Cardiac muscle cell (in vitro differentiated cells and primary cell): ENCODE measurements around the gene ASCC1. TPM values are rescaled to one million over a fixed set of nuclear protein-coding genes. Genes with fewer than 3 reads are reported as not detected.

Experiments used
- DNase-seq, 2 donors: peaks; one replicate each; pipeline versions ENCODE4 v3.0.0 to v3.0.0-alpha.2; 2010 to 2017; ENCODE audit warnings: low read depth in 1 of 2, low spot score in 1 of 2
- H3K27ac ChIP-seq: fragments of 200-600 bp; sonication (generic); 2 replicates; pipeline ENCODE4 v1.5.1; 2016
- H3K27me3 ChIP-seq: fragments of 200-600 bp; sonication (generic); 2 replicates; pipeline ENCODE4 v1.6.0; 2016; ENCODE audit warnings: control low read depth
- H3K36me3 ChIP-seq: fragments of 200-600 bp; sonication (generic); 2 replicates; pipeline ENCODE4 v1.5.1; 2016; ENCODE audit warnings: control low read depth
- H3K4me1 ChIP-seq: fragments of 200-600 bp; sonication (generic); 2 replicates; pipeline ENCODE4 v1.8.1; 2017; ENCODE audit warnings: low read depth, mild to moderate bottlenecking, mixed run types
- H3K4me3 ChIP-seq: fragments of 200-600 bp; sonication (generic); 2 replicates; pipeline ENCODE4 v1.5.1; 2016; ENCODE audit warnings: mild to moderate bottlenecking
- H3K9me3 ChIP-seq: fragments of 200-600 bp; sonication (generic); 2 replicates; pipeline ENCODE4 v1.5.1; 2017; ENCODE audit warnings: low read depth, mild to moderate bottlenecking, control low read depth
- CTCF ChIP-seq: IDR thresholded peaks from 2 replicates; pipeline ENCODE4 v1.5.1; 2012; ENCODE audit warnings: low read depth, mild to moderate bottlenecking, low read length
- polyA plus RNA-seq: library from polyadenylated mRNA; unstranded; fragments of >200 nt; fragmentation: Nextera tagmentation; extraction: Ambion mirVana; gene quantifications from 2 replicates; pipeline ENCODE4 v1.2.1, GENCODE V29; 2016
- total RNA-seq: library from RNA; depleted of rRNA; stranded (reverse); fragments of >200 nt; gene quantifications from 2 replicates; pipeline ENCODE4 v1.2.3, GENCODE V29; 2016

ASCC1 gene
- total and polyA plus RNA-seq, 2 experiments from 2014 or later: 41.3 to 58.4 TPM

- H3K4me1 ChIP-seq: no peaks in the 10 kb centered on the region
- H3K4me3 ChIP-seq: no peak overlapping the region
- TF ChIP-seq CTCF: no peak
- no peaks in the 10 kb centered on the region for H3K27me3 ChIP-seq
- H3K36me3 ChIP-seq: no peaks in the 10 kb centered on the region
- no peak for DNase-seq
- no peaks in the 10 kb centered on the region for H3K9me3 ChIP-seq
- H3K27ac ChIP-seq: no peak overlapping the region
These were observed 165.2 kb downstream of the ASCC1 start for GRCh38 chr10:72050873-72051272.

GRCh38 chr10:72049969-72050781, 165.9 kb downstream of the ASCC1 start:
- H3K4me3 ChIP-seq: no peak overlapping the region
- no peaks in the 10 kb centered on the region for H3K4me1 ChIP-seq
- no peaks in the 10 kb centered on the region for H3K36me3 ChIP-seq
- no peaks in the 10 kb centered on the region for H3K9me3 ChIP-seq
- no peak for DNase-seq
- TF ChIP-seq CTCF: no peak
- H3K27ac ChIP-seq: no peak overlapping the region
- no peaks in the 10 kb centered on the region for H3K27me3 ChIP-seq

- TF ChIP-seq CTCF: no peak
- H3K4me1 ChIP-seq: no peaks in the 10 kb centered on the region
- H3K27ac ChIP-seq: no peak overlapping the region
- no peak for DNase-seq
- no peaks in the 10 kb centered on the region for H3K27me3 ChIP-seq
- H3K9me3 ChIP-seq: no peaks in the 10 kb centered on the region
- no peak overlapping the region for H3K4me3 ChIP-seq
- no peaks in the 10 kb centered on the region for H3K36me3 ChIP-seq
These were observed 166.6 kb downstream of the ASCC1 start for GRCh38 chr10:72049472-72049871.

GRCh38 chr10:72048450-72049124, 167.5 kb downstream of the ASCC1 start:
- TF ChIP-seq CTCF: peak; percentile 100
- Histone ChIP-seq H3K36me3 (no peaks in the 10 kb centered on the region), H3K4me3 (no peak overlapping the region), H3K27ac (no peak overlapping the region), H3K9me3 (no peaks in the 10 kb centered on the region), H3K27me3 (no peaks in the 10 kb centered on the region), H3K4me1 (no peaks in the 10 kb centered on the region)
- peak; percentile 94 to 96 for DNase-seq

Other genes starting within 250 kb of the ASCC1 start
- 1.3 and 5.0 TPM in 2 replicates for gene SPOCK2, start 127.7 kb downstream of the ASCC1 start, total RNA-seq
- 0.85 and 3.9 TPM in 2 replicates for gene SPOCK2, start 127.7 kb downstream of the ASCC1 start, polyA plus RNA-seq
- 92.2 and 103 TPM in 2 replicates for gene ANAPC16, start 264 bp downstream of the ASCC1 start, total RNA-seq
- 242 and 283 TPM in 2 replicates for gene ANAPC16, start 264 bp downstream of the ASCC1 start, polyA plus RNA-seq
- 213 and 227 TPM in 2 replicates for gene DDIT4, start 57.6 kb upstream of the ASCC1 start, total RNA-seq
- gene DDIT4, start 57.6 kb upstream of the ASCC1 start, polyA plus RNA-seq: 210 and 276 TPM in 2 replicates
- 29.3 and 32.0 TPM in 2 replicates for gene DNAJB12, start 138.6 kb upstream of the ASCC1 start, total RNA-seq
- gene DNAJB12, start 138.6 kb upstream of the ASCC1 start, polyA plus RNA-seq: 23.8 and 34.2 TPM in 2 replicates